BE2C (cell line): ENCODE results near the gene CD244.

Source experiments
- DNase-seq: peaks from one replicate; pipeline ENCODE4 v3.0.0-alpha.2; 2020
- H3K27me3 ChIP-seq: fragments of 250-450 bp; sonication (Bioruptor Pico); 2 replicates; pipeline ENCODE4 v1.5.1; 2020; ENCODE audit warnings: mild to moderate bottlenecking
- H3K36me3 ChIP-seq: fragments of 250-450 bp; sonication (Bioruptor Pico); 2 replicates; pipeline ENCODE4 v1.5.1; 2020; ENCODE audit warnings: mild to moderate bottlenecking
- H3K4me1 ChIP-seq: fragments of 250-450 bp; sonication (Bioruptor Pico); 2 replicates; pipeline ENCODE4 v1.5.1; 2020
- H3K4me3 ChIP-seq: 2 replicates; pipeline ENCODE4 v1.5.1; 2011; ENCODE audit warnings: low read depth, low read length
- H3K9me3 ChIP-seq: fragments of 250-450 bp; sonication (Bioruptor Pico); 2 replicates; pipeline ENCODE4 v1.5.1; 2020
- TF ChIP-seq, protein P1 (sequence below): IDR thresholded peaks from 2 replicates; pipeline ENCODE4 v1.5.1; 2012; ENCODE audit warnings: mild to moderate bottlenecking, low read depth, low read length

Gene CD244

DNA sequence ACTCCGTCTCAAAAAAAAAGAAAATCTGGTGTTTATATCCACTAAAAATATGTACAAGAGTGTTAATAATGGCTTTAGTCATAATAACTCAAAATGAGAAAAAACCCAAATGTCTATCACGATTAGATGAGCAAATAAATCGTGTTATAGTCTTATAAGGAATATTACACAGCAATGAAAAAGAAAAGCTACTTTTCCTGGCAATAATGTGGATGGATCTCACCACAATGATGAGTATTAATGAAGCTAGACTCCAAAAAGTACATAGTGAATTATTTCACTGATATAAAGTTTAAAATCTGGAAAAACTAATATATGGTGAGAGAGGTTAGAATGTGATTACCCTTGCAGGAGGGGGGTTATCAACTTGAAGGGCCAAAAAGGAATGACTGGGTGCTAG lies 9.7 kb downstream of the CD244 start:
- TF ChIP-seq, protein P1, sequence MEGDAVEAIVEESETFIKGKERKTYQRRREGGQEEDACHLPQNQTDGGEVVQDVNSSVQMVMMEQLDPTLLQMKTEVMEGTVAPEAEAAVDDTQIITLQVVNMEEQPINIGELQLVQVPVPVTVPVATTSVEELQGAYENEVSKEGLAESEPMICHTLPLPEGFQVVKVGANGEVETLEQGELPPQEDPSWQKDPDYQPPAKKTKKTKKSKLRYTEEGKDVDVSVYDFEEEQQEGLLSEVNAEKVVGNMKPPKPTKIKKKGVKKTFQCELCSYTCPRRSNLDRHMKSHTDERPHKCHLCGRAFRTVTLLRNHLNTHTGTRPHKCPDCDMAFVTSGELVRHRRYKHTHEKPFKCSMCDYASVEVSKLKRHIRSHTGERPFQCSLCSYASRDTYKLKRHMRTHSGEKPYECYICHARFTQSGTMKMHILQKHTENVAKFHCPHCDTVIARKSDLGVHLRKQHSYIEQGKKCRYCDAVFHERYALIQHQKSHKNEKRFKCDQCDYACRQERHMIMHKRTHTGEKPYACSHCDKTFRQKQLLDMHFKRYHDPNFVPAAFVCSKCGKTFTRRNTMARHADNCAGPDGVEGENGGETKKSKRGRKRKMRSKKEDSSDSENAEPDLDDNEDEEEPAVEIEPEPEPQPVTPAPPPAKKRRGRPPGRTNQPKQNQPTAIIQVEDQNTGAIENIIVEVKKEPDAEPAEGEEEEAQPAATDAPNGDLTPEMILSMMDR: no peak
- Histone ChIP-seq H3K27me3 (no peaks in the 10 kb centered on the region; the same call in 1 of the 2 replicates), H3K9me3 (0 out of 2 replicates have a peak, but pooled peaks cover 3% of the 10 kb centered on the region), H3K36me3 (no peaks in the 10 kb centered on the region), H3K4me1 (no peaks in the 10 kb centered on the region), H3K4me3 (no peak overlapping the region)
- no peak for DNase-seq

GRCh38 chr1:160850993-160851392 lies 11.7 kb downstream of the CD244 start:
- no peaks in the 10 kb centered on the region; the same call in 1 of the 2 replicates for H3K27me3 ChIP-seq

DNA sequence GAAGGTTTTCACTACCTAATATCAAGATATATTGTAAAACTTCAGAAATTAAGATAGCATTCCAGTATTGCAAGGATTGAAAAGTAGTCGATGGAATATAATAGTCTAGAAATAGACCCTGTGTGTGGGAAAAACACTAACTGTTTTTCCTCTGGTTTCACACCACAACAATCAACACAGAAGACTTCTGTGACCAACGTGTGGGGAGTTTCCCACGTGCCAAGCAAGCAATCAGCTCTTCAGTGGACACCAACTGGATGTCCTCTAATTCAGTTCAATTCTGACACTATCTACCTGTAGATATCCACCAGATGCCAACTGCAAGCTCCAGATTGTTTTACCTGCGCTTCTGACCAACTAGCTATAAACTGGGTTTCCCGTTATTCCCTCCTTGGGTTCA lies 12.1 kb downstream of the CD244 start:
- DNase-seq: no peak
- TF ChIP-seq, protein P1: no peak
- Histone ChIP-seq H3K9me3 (no peaks in the 10 kb centered on the region), H3K4me1 (no peaks in the 10 kb centered on the region), H3K27me3 (no peaks in the 10 kb centered on the region; the same call in 1 of the 2 replicates), H3K36me3 (no peaks in the 10 kb centered on the region), H3K4me3 (no peak overlapping the region)

More at GRCh38 chr1:160850993-160851392, 11.7 kb downstream of the CD244 start:
- Histone ChIP-seq H3K4me1 (no peaks in the 10 kb centered on the region), H3K9me3 (no peaks in the 10 kb centered on the region), H3K36me3 (no peaks in the 10 kb centered on the region), H3K4me3 (no peak overlapping the region)
- TF ChIP-seq, protein P1: no peak
- no peak for DNase-seq

- DNase-seq: no peak
- TF ChIP-seq, protein P1: no peak
- no peak overlapping the region for H3K4me3 ChIP-seq
- H3K9me3 ChIP-seq: no peaks in the 10 kb centered on the region
- no peaks in the 10 kb centered on the region; the same call in 1 of the 2 replicates for H3K27me3 ChIP-seq
- no peaks in the 10 kb centered on the region for H3K36me3 ChIP-seq
- H3K4me1 ChIP-seq: no peaks in the 10 kb centered on the region
Measured at GRCh38 chr1:160846281-160846680, 16.4 kb downstream of the CD244 start.

DNA sequence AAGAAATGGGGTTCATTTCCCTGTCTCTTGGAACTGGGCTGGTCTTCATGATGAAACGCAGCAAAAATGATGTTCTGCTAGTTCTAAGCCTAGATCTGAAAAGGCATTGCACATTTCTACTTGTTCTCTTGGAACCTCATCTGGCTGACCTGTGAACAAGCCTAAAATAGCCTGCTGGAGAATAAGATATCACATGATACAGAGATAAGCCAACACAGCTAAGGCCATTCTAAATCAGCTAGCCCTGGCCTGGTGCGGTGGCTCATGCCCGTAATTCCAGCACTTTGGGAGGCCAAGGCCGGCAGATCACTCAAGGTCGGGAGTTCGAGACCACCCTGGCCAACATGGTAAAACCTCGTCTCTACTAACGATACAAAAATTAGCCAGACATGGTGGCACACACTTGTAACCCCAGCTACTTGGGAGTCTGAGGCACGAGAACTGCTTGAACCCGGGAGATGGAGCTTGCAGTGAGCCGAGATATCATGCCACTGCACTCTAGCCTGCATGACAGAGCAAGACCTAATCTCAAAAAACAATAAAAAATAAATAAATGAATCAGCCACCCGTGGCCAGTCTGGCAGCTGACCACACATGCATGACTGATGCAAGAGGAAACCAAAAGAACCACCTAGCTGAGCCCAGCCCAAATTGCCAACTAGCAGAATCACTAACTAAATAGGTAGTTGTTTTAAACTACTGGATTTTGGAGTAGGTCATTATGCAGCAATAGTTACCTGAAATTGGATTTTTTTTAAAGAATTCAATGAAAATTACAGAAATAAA lies 18.0 kb downstream of the CD244 start:
- H3K4me3 ChIP-seq: no peak overlapping the region
- TF ChIP-seq, protein P1: no peak
- H3K36me3 ChIP-seq: no peaks in the 10 kb centered on the region
- no peaks in the 10 kb centered on the region for H3K4me1 ChIP-seq
- H3K9me3 ChIP-seq: no peaks in the 10 kb centered on the region
- H3K27me3 ChIP-seq: no peaks in the 10 kb centered on the region; the same call in 1 of the 2 replicates
- DNase-seq: no peak

- DNase-seq: no peak
- H3K4me1 ChIP-seq: no peaks in the 10 kb centered on the region
- H3K27me3 ChIP-seq: no peaks in the 10 kb centered on the region; the same call in 1 of the 2 replicates
- H3K4me3 ChIP-seq: no peak overlapping the region
- TF ChIP-seq, protein P1: no peak
- no peaks in the 10 kb centered on the region for H3K36me3 ChIP-seq
- no peaks in the 10 kb centered on the region for H3K9me3 ChIP-seq
Measured at GRCh38 chr1:160841079-160841478, 21.6 kb downstream of the CD244 start.
